Stimulated activated CD4-positive, alpha-beta T cell treated with anti-CD3 and anti-CD28 coated beads, Interleukin-4, amount 100 ng/mL, for 48 hours (primary cell): ENCODE results near the gene AGER.

ENCODE experiments used
- DNase-seq, 2 donors: peaks; one replicate each; pipeline ENCODE4 v3.0.0-alpha.2; 2020; ENCODE audit warnings: low read depth in 2 of 2

Gene AGER

DNA sequence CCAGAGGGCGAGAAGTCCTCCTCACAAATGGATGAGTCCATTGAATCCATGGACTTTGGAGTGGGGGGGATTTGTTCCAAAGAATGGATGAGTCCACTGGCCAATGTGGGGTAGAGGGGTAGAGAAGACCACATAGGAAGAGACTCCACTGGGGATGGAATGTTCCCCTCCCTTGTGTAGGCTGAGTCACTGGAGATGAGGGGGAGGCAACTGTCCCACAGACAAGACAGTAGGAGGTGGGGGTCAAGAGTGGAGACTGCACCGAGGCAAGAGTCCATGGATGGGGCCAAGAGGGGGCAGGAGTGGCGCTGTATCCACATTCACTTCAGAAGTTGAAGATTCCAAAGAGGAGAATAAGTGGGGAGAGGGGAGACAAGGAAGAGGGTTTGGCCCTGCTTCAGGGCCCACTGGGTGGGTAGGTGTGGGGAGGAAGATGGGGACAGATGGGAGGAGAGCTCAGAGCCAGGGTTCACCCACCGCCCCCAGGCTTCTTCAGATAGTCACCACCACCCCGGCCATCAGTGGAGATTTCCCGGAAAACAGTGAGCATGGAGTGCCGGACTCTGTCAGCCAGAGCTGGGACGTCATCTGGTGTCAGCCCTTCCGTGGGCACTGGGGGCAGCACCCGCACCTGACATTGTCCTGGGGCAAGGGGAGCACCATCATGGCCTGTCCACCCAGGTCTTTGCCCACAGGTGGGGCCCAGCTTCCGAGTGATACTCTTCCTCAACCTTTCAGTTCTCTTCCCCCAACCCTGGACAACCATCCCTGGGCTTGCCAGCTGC, 15.1 kb downstream of the AGER start:
- DNase-seq, result no peak

DNA sequence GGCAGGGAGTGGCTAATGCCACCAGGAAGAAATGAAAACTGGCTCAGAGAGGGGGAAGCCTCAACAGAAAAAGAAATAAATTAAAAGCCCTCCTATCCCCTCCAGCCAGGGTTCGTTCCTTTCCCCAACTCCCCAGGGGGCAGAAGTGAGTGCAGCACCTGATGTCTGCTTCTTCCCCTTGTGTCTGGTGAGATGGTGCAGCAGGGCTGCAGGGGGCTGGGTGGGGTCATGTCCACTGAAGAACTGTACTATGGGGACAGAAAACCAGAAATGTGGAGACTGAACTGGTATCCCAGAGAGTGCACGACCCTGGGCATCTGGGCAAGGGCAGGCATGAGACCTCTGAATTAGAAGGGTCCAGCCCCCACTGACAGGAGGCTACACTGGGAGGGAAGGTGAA, 15.7 kb downstream of the AGER start:
- no peak for DNase-seq

DNA sequence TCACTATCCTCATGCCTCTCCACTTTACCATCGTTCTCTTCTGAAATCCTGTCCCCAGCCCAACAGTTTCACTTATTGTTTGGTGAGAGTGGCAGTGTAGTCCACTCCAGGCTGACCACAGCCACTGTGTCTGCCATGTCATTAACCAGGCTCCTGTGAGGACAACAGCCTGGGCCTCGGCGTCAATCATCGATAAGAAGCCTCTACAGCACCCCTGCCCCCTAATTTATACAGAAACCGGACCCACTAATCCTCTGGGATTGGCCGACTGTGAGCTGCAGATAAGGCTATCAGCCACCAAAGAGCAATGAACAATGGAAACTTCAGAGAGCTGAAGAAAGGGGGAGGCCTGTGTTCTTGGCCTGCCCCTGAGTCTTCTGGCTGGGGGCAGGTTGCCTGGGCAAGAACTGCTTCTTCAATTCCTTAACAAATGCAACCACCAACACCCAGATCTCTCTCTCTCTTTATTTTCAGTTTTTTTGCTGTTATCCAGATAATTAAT, 16.2 kb downstream of the AGER start:
- DNase-seq, result no peak

- no peak for DNase-seq
These were observed 16.8 kb downstream of the AGER start for GRCh38 chr6:32167154-32167760.

GRCh38 chr6:32166411-32167061, 17.5 kb downstream of the AGER start:
- no peak for DNase-seq

- no peak for DNase-seq
These were observed 19.8 kb downstream of the AGER start, which contains the start of gene EGFL8 for GRCh38 chr6:32164295-32164694. Gene EGFL8, plus strand, starts transcription at chr6:32164595. Its CDS starts 1,571 bp downstream, at chr6:32166166.

DNA sequence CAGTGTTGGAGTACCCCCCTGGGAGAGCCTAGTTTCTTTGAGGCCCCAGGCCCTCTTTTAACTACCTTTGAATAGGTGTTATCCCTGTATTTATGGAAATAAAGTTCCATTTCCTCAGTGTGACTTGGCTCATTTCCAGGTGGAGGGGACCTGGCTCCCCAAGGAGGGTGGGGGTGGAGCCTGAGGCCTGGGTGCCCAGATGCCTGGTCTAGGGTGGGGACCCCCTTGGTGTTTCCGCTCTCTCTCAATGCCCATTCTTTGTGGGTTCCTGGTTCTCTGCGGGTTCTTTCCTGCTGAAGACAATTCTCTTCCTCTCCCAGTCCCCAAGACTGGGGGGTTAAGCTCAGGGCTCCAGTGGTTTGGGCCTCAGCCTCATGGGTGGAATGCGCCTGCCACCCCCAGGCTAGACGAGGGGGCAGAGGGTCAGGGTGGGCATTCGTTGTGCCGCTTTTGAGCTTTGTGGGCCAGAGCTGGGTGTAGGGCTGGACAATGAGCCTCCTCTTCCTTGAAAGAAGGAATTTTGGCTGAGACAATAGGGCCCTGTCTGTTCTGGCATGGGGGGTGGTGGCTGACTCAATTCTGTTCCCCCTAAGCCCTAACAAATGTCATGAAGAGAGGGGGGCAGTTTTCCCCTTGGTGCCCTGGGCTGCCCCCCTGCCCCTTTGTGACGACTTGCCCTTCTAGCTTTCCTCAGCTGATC, 20.3 kb downstream of the AGER start:
- no peak for DNase-seq

DNA sequence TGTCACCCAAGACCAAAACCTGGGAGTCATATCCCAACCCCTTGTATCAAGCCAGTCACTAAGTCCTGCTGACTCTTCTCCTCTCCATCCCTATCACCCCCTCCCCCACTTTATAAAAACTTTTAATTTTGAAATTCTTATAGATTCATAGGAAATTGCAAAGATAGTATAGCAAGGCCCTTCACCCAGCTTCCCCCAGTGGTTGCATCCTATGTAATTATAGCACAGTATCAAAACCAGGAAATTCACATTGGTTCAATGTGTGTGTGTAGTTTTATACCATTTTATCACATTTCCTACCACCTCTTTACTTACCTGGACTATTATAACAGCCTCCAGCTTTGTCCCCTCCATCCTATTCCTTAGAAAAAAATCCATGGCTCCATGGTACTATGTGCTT, 26.0 kb downstream of the AGER start:
- no peak for DNase-seq

DNA sequence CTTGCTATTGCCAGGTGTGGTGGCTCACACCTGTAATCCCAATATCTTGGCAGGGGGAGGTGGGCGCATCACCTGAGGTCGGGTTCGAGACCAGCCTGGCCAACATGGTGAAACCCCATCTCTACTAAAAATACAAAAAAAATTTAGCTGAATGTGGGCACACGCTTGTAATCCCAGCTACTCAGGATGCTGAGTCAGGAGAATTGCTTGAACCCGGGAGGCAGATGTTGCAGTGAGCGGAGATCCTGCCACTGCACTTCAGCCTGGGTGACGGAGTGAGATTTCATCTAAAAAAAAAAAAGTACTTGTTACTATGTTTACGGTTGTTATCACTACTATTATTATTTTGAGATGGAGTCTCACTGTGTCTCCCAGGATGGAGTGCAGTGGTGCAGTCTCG, 27.2 kb downstream of the AGER start:
- no peak for DNase-seq

- DNase-seq, result peak; percentile 25 to 45
These were observed 29.4 kb downstream of the AGER start for GRCh38 chr6:32154514-32155161.

DNA sequence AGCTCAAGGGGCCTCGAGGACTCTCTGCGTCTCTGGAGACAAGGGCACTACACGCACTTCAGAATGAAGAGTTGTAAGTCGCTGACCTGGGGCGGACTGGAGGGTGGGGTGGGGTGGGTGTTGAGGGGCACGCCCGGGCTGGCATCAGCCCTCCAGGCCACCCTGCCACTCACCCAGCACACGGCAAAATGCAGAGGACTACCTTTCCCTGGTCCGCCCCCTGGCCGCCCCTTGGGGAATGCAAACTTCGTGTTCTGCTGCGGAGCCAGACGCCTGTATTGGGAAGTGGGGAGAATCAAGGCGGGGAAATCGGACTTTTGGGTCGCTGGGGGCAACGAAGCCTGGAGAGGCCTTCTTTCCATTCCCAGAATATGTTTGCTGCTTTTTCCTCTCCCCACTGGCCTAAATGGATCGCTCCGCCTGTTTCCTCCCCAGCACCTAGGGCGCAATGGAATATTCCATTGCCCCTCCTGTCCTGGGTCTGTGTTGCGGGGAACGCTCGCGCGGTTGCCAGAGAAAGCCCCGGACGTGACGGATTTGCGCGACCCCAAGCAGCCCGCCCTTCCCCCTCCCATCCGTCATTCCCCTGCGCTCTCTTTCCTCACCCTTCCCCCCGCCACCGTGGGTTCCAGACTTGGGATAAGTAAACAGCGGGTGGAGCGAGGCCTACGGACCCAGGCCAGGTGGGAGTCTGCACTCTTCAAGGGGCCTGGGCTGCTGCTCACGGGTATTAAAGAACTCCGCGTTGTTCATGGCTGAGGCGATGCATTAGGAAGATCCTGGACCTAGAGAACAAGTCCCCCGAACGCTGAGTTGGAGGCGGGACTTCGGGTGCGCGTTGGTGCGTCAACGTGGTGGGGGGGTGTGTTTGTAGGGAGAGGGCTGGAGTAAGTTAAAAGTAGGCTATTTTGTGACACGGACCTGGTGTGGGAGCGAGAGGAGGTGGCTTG, 30.2 kb downstream of the AGER start, which contains the start of gene PPT2:
Gene PPT2, plus strand, starts transcription at position 578 of the 950 bp plus-strand sequence. CDS start 454 bp downstream, outside the sequence.
- peak; percentile 65 to 67 for DNase-seq

GRCh38 chr6:32152769-32153563, 31.1 kb downstream of the AGER start:
- DNase-seq, result no peak

GRCh38 chr6:32151863-32152768, 31.9 kb downstream of the AGER start, which contains the start of gene PRRT1:
Gene PRRT1, minus strand, starts transcription at chr6:32151939. Its CDS starts 112 bp downstream, at chr6:32151827.
- DNase-seq, result no peak

- no peak for DNase-seq
These were observed 32.7 kb downstream of the AGER start for GRCh38 chr6:32151181-32151862.

- no peak for DNase-seq
These were observed 33.9 kb downstream of the AGER start for GRCh38 chr6:32149932-32150870.

GRCh38 chr6:32149092-32149755, 34.8 kb downstream of the AGER start:
- no peak for DNase-seq
